HEK293 (cell line): ENCODE measurements around the gene APCDD1.
"Not testable (repeated sequence)": the region's sequence is repeated elsewhere in the genome, so short reads cannot be mapped to it uniquely, and the experiment has no call there.

Experiments
- CTCF ChIA-PET: fragments of 350-600 bp; formaldehyde crosslinking; extraction: SDS; loops from one replicate; lab custom pipeline; 2021; ENCODE audit warnings: antibody characterized with exemption; lab: Yijun Ruan, JAX
- POLR2A ChIA-PET: fragments of 300-600 bp; formaldehyde crosslinking; extraction: SDS; loops from one replicate; lab custom pipeline; 2020; ENCODE audit warnings: antibody characterized with exemption, inconsistent platforms; lab: Yijun Ruan, JAX
- H3K27ac ChIP-seq: fragments of 200-500 bp; sonication (Bioruptor generic); 2 replicates; pipeline ENCODE4 v1.5.1; 2014; ENCODE audit warnings: low read depth, low read length, control low read depth, inconsistent platforms; ENCODE audit errors: extremely low read depth
- H3K36me3 ChIP-seq, 2 experiments: fragments of 200-500 bp in 1 of 2; sonication (Bioruptor generic) in 1 of 2; 1 replicate in 1 of 2; 2 replicates in 1 of 2; pipeline ENCODE4 v1.5.1; 2014 to 2017; ENCODE audit warnings: inconsistent platforms in 2 of 2, low read length in 2 of 2; ENCODE audit not compliant: control insufficient read depth in 2 of 2, insufficient read depth in 1 of 2
- H3K4me1 ChIP-seq: fragments of 200-500 bp; sonication (Bioruptor generic); 2 replicates; pipeline ENCODE4 v1.5.1; 2014; ENCODE audit warnings: mild to moderate bottlenecking, low read length, inconsistent platforms; ENCODE audit not compliant: control insufficient read depth, insufficient read depth
- H3K4me3 ChIP-seq: 2 replicates; pipeline ENCODE4 v1.5.1; 2011; ENCODE audit warnings: low read depth, mild to moderate bottlenecking, control low read depth, low read length, moderate library complexity
- H3K9me3 ChIP-seq: fragments of 200-500 bp; sonication (Bioruptor generic); 2 replicates; pipeline ENCODE4 v1.5.1; 2014; ENCODE audit warnings: low read depth, low read length, inconsistent platforms; ENCODE audit not compliant: control insufficient read depth, insufficient read depth
- ZNF146 ChIP-seq: fragments of 450-650 bp; formaldehyde crosslinking; IDR thresholded peaks from 2 replicates; pipeline ENCODE4 v1.5.1; 2016; ENCODE audit warnings: missing biosample characterization, missing genetic modification characterization
- TF ChIP-seq, protein P1 (sequence below): fragments of 450-650 bp; formaldehyde crosslinking; IDR thresholded peaks from 2 replicates; pipeline ENCODE4 v1.5.1; 2016; ENCODE audit warnings: missing biosample characterization, missing genetic modification characterization

Gene APCDD1

DNA sequence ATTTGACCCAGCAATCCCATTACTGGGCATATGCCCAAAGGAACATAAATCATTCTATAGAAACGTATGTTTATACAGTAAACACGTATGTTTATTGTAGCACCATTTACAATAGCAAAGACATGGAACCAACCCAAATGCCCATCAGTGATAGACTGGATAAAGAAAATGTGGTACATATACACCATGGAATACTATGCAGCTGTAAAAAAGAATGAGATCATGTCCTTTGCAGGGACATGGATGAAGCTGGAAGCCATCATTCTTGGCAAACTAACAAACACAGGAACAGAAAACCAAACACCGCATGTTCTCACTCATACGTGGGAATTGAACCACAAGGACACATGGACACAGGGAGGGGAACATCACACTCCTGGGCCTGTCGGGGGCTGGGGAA is 84.7 kb downstream of the APCDD1 start:
- POLR2A ChIA-PET: not testable (repeated sequence)

More for the DNA sequence above, 84.7 kb downstream of the APCDD1 start:
- not testable (repeated sequence) for H3K4me3 ChIP-seq, H3K4me1 ChIP-seq, H3K9me3 ChIP-seq, H3K27ac ChIP-seq
- TF ChIP-seq, protein P1, sequence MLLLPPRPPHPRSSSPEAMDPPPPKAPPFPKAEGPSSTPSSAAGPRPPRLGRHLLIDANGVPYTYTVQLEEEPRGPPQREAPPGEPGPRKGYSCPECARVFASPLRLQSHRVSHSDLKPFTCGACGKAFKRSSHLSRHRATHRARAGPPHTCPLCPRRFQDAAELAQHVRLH (tag by site-specific recombination): 0 out of 2 replicates have a peak, but pooled peaks have one; percentile 13
- TF ChIP-seq ZNF146 (tag by site-specific recombination): peak; percentile 77
- TF ChIP-seq, all 188 proteins: peak for 2; not testable (repeated sequence) for 186
- H3K36me3 ChIP-seq: peaks cover 27 to 31% of the 10 kb centered on the region in 2 experiments
- CTCF ChIA-PET: interaction anchor here (2.3 kb wide), 1 partner anchor 21 kb away, joined by 7 read pairs; no protein-coding TSS in a partner anchor
